Fibroblast of skin of right biceps (primary cell): Measurements from ENCODE around the gene OR6Y1.

ENCODE experiments used
- DNase-seq: peaks from one replicate; pipeline ENCODE4 v3.0.0-alpha.2; 2013

OR6Y1 gene

GRCh38 chr1:158554352-158554751 is at the start of gene OR6Y1:
OR6Y1 (minus strand) TSS chr1:158554405; CDS start chr1:158548105, 6,300 bp downstream.
- no peak for DNase-seq

- no peak for DNase-seq
These were observed 46.5 kb upstream of the OR6Y1 start for GRCh38 chr1:158600735-158601134.

GRCh38 chr1:158586942-158587341 is 32.7 kb upstream of the OR6Y1 start:
- no peak for DNase-seq

- no peak for DNase-seq
These were observed 29.8 kb upstream of the OR6Y1 start for GRCh38 chr1:158583962-158584361.

GRCh38 chr1:158579733-158580132 is 25.5 kb upstream of the OR6Y1 start, which contains the start of gene OR10X1:
OR10X1 (minus strand) TSS chr1:158579899; CDS start chr1:158579899, 0 bp downstream.
- DNase-seq, result no peak

- no peak for DNase-seq
These were observed 23.4 kb upstream of the OR6Y1 start for GRCh38 chr1:158577561-158577960.

- DNase-seq, result no peak
These were observed 18.0 kb upstream of the OR6Y1 start for GRCh38 chr1:158572226-158572625.

GRCh38 chr1:158570480-158570879 is 16.3 kb upstream of the OR6Y1 start, which contains the start of gene OR6P1:
OR6P1 (minus strand) TSS chr1:158570580; CDS start chr1:158563604, 6,976 bp downstream.
- no peak for DNase-seq

- DNase-seq, result no peak
These were observed 10.4 kb upstream of the OR6Y1 start for GRCh38 chr1:158564608-158565007.

GRCh38 chr1:158563853-158564252 is 9.6 kb upstream of the OR6Y1 start:
- DNase-seq, result no peak

- DNase-seq, result no peak
These were observed 5.5 kb upstream of the OR6Y1 start for GRCh38 chr1:158559696-158560095.

GRCh38 chr1:158552296-158552695 is 1.9 kb downstream of the OR6Y1 start:
- no peak for DNase-seq

- DNase-seq, result no peak
These were observed 6.7 kb downstream of the OR6Y1 start for GRCh38 chr1:158547533-158547932.

GRCh38 chr1:158537609-158538008 is 16.6 kb downstream of the OR6Y1 start:
- no peak for DNase-seq

- no peak for DNase-seq
These were observed 19.7 kb downstream of the OR6Y1 start for GRCh38 chr1:158534496-158534895.

- DNase-seq, result no peak
These were observed 26.9 kb downstream of the OR6Y1 start for GRCh38 chr1:158527190-158527815.

GRCh38 chr1:158521666-158522058 is 32.5 kb downstream of the OR6Y1 start:
- DNase-seq, result no peak

GRCh38 chr1:158520955-158521665 is 33.1 kb downstream of the OR6Y1 start:
- no peak for DNase-seq

GRCh38 chr1:158520021-158520420 is 34.2 kb downstream of the OR6Y1 start:
- DNase-seq, result no peak

GRCh38 chr1:158516966-158517365 is 37.2 kb downstream of the OR6Y1 start:
- DNase-seq, result no peak

GRCh38 chr1:158509471-158510156 is 44.6 kb downstream of the OR6Y1 start:
- peak; percentile 1 for DNase-seq

- DNase-seq, result no peak
These were observed 46.7 kb downstream of the OR6Y1 start for GRCh38 chr1:158507511-158507910.

GRCh38 chr1:158506369-158506987 is 47.7 kb downstream of the OR6Y1 start:
- peak; percentile 1 for DNase-seq
